H7 (cell line): ENCODE measurements around the gene PLS3. TPM values are rescaled to one million over a fixed set of nuclear protein-coding genes. Genes with fewer than 3 reads are reported as not detected.

Experiments
- DNase-seq: peaks from one replicate; pipeline ENCODE4 v3.0.0; 2012
- H3K27me3 ChIP-seq: 2 replicates; pipeline ENCODE4 v1.6.0; 2011; ENCODE audit warnings: mild to moderate bottlenecking, low read length; ENCODE audit not compliant: control insufficient read depth, insufficient read depth
- H3K36me3 ChIP-seq: replicated peaks from 2 replicates; pipeline ENCODE4 v1.5.1; 2011; ENCODE audit warnings: low read length; ENCODE audit not compliant: control insufficient read depth, insufficient read depth
- H3K4me3 ChIP-seq: 2 replicates; pipeline ENCODE4 v1.5.1; 2011; ENCODE audit warnings: low read depth, mild to moderate bottlenecking, control low read depth, low read length, moderate library complexity; ENCODE audit not compliant: insufficient read depth
- total RNA-seq: library from RNA; depleted of rRNA; stranded (reverse); fragments of >200 nt; shearing (Covaris generic); gene quantifications from 2 replicates; pipeline ENCODE4 v1.2.3, GENCODE V29; 2014

Gene PLS3
- total RNA-seq, 1 experiment from 2014 or later = 285 TPM

DNA sequence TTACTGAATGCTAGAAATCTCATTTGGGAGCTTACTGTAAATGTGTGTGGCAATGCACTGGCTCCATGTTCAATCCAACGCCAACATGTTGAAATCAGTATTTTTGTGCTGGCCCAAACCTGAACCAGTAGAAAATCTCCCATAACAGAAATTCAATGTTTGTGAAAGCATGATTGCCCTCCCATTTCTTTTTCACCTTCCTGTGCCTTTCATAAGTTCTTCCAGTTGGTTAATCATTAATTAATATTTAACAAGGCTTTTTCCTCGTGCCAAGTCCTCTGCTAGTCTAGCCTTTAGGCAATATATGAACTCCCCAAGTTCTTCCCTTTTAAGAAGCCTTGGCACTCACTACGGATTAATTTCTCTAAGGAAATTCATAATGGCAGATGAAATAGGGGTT lies 1.3 kb upstream of the PLS3 start:
- no peaks in the 10 kb centered on the region for H3K27me3 ChIP-seq
- no peak for DNase-seq
- no peak overlapping the region for H3K4me3 ChIP-seq
- H3K36me3 ChIP-seq = no peaks in the 10 kb centered on the region

DNA sequence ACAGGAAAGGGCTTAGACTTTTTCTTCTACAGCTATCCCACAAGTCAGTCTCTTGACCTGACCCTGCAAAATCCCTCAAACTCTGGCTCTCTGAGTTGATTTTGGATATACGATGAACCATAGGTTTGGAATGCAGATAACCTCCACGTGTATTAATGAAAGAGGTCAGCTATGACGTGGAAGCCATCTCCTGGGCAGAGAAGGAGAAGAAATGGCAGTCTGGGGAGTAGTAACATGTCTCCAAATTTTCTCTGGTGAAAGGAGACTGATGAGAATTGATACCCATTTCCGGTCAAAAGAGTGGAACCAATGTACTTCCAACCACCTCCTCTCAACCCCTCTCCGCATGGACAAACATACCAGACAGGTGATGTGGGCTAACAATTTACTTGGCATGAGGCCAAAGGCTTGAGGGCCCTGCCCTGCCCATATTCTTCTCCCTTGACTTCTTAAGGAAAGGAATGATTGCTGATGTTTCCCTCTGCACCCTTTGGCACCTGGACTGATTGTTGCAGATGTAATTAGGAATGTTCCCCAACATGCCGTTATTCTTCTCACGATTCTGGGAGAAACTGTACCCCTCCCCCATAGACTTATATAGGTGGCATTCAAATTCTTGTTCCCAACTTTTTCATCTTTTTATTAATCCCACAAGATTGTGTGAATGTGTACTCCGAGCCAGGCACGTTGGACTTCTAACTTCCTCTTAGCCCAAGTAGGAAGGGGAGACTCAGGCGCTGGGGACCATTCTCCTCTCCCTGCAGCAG lies 580 bp upstream of the PLS3 start:
- no peaks in the 10 kb centered on the region for H3K27me3 ChIP-seq
- H3K4me3 ChIP-seq = peak overlapping the region; percentile 90
- H3K36me3 ChIP-seq = no peaks in the 10 kb centered on the region
- DNase-seq = no peak

DNA sequence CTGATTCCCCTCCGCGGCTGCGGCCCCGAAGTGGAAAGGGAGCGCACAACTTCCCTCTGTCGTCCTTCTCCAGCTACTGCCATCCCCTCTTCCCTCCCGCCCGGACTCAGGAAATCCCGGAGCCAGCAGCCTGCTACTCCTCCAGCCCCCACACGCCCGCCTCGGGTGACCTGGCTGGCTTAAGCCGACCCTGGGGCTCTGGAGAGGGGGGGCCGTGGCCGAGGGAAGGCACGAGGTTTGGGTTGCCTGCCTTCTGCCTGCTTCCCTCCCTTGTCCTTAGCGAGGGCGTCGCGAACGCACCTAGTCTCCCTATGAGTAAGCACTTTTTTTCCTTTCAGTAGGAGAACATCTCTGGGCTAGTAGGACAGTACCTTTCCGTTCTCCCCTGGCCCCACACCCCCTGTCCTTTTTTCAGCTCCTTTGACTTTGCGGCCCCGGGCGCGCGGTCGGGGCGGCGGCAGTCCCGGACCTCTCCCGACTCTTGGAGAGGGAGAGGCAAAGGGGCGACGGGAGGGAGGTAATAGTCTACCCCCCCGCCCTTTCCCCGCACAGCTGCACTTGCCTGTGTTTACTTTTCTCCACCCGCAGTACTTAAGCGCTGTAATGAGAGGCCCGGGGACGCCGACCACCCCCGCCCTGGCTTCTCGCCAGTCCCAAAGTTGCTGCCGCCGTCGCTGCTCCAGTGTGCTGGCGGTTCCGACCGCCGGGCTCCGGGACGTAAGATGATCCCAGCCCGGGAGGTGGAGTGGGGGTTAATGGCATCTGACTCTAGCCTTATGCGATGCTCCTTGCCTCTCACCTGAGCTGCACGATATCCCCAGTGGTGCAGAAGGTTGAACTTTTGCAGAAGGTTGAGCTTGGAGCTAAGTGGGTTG lies 868 bp downstream of the PLS3 start:
- DNase-seq = peak; percentile 85
- H3K4me3 ChIP-seq = peak overlapping the region; percentile 90
- H3K27me3 ChIP-seq = no peaks in the 10 kb centered on the region
- no peaks in the 10 kb centered on the region for H3K36me3 ChIP-seq

DNA sequence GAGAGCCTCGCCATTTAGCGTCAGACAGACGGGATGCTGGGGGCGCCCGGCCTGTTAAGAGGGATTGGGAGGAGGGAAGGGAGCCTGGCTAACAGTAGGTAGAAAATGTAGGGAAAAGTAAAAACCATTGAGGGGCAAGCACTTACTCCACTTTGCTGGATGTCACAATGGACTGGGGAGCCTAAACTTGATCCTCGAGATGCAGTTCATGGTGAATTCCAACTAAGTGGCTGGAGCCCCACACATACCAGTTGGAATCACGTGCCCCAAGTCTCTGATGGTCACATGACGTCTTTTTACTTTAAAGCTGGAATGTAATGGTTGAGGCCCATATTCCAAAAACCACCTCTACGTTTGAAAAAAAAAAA lies 1.5 kb downstream of the PLS3 start:
- H3K4me3 ChIP-seq = peak overlapping the region; percentile 90
- no peaks in the 10 kb centered on the region for H3K27me3 ChIP-seq
- H3K36me3 ChIP-seq = no peaks in the 10 kb centered on the region
- no peak for DNase-seq

DNA sequence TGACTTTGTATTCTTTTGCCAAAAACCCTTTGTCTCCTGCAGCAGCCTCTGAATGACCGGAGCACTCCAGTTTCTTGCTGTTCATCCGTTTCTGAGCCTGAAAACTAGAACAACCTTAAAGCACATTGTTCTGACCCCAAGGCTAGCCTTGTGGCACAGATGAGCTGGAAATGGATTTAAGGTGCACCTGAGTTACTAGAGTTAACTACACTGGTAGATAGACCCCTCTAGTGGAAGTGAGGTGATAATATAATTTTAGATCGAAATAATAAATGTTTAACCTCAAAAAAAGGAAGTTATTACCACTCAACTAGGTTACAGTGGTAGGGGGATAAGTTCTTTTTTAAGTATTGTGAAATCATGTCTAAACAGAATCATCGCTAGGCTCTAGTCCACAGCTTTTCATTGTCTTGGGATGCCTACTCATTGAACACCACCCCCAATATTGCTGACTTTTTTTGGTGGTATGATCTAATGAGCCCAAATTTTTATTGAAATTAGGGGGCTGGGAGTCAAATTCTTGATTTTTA lies 2.7 kb downstream of the PLS3 start:
- Histone ChIP-seq H3K27me3 (no peaks in the 10 kb centered on the region), H3K4me3 (no peak overlapping the region), H3K36me3 (no peaks in the 10 kb centered on the region)
- peak; percentile 19 for DNase-seq

DNA sequence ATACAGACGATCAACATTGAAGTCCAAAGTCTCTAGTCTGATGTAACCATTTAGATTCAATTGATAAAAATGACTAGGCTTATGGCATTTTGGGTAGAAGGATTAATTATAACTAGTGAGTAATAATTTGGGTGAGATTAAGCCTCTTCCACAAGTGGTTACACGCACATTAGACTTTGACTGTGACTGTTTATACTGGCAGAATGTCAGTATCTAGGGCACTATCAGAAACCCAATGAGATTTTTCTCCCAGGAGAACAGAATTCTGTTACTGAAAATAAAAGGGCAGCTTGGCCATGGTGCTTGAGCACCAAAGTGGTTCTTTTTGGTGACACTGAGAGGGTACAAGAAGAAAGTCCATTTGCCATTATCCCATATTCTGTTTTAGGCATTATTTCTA lies 3.3 kb downstream of the PLS3 start:
- Histone ChIP-seq H3K27me3 (no peaks in the 10 kb centered on the region), H3K4me3 (no peak overlapping the region), H3K36me3 (no peaks in the 10 kb centered on the region)
- no peak for DNase-seq

DNA sequence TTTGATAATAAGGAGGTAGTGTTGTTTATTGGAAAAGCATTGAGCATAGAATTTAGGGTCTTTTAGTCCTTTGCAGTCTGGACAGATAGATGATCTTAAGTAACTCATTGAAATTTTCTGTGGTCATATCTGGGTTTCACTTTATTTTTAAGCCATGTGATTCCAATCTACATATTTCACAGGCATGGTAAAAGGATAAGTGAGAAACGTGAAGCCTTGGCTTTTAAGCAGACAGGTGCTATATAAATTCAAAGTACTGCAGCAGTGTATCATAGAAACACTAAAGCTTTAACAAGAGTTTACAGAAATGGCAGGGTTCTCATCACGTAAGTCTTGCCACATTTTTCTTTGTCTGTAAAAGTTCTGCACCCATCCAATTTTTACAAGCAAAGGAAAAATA lies 4.9 kb downstream of the PLS3 start:
- Histone ChIP-seq H3K27me3 (no peaks in the 10 kb centered on the region), H3K4me3 (no peak overlapping the region), H3K36me3 (no peaks in the 10 kb centered on the region)
- DNase-seq = no peak

DNA sequence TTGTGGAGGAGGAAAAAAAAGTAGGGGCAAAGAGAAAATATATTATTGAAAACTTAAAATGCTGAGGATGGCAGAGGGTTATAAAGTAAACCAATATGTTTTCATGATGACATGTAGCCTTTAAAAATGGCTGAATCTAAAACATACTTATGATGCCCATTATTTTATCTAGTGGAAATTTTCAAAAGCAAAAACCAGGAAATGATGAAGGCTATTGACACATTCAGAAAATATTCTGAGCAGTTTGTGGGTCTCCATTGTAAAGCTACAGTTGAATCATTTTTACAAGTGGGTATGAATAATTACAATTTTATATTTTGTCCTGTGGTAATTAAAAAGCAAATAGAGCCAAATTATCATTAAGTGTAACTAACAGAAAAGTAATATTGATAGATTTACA lies 10.7 kb downstream of the PLS3 start:
- H3K36me3 ChIP-seq = peaks cover 1% of the 10 kb centered on the region
- H3K27me3 ChIP-seq = no peaks in the 10 kb centered on the region
- no peak for DNase-seq
- no peak overlapping the region for H3K4me3 ChIP-seq

DNA sequence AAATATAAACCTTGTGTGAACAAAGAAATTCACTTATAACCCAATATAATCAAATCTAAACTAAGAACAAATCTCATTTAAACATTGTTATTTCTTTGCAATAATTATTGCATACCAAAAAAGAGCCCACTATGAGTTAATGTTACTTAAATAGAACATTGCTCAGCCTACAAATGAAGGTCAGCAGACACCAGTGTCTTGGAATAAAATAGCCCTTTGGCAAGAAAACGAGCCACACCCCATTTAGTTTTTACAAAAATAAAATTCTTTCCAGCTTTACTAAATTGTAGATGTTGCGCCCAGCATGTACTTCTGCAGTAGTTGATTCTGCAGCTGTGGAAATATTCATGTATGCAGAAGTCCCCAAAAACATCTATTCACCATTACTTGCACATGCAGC lies 12.2 kb downstream of the PLS3 start:
- DNase-seq = no peak
- no peaks in the 10 kb centered on the region for H3K27me3 ChIP-seq
- H3K36me3 ChIP-seq = peaks cover 4% of the 10 kb centered on the region
- H3K4me3 ChIP-seq = no peak overlapping the region

DNA sequence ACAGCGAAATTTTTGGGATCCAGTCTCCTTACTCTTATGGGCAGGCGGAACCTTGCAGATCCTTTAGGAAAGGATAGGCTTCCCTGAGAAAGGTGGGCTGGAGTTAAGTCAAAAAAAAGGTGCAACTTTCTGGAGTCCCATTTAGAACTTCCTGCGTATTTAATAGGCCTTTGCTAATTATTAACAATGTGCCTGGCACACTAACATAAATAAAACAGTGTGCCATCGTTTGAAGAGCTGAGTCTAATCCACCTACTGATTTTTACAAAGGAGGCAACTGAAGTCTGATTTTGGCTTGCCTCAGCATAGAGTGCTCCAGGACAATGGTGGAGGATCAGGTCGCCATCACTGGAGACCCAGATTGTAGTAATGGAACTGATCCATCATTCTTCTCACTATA lies 15.7 kb downstream of the PLS3 start:
- Histone ChIP-seq H3K4me3 (no peak overlapping the region), H3K36me3 (peaks cover 4% of the 10 kb centered on the region), H3K27me3 (no peaks in the 10 kb centered on the region)
- DNase-seq = no peak

DNA sequence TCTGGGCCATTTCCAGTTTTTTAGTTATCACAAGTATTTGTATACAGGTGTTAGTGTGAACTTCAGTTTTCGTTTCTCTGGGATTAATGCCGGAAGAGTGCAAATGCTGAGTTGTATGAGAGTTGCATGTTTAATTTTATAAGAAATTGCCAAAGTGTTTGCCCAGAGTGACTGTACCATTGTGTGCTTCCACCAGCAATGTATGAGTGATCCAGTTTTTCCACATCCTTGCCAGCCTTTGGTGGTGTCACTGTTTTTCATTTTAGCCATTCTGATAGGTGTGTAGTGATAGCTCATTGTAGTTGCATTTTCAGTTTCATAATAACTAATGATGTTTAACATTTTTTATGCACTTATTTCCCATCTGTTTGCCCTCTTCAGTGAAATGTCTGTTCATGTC lies 18.4 kb downstream of the PLS3 start:
- no peak for DNase-seq
- peaks cover 4% of the 10 kb centered on the region for H3K36me3 ChIP-seq
- H3K4me3 ChIP-seq = no peak overlapping the region
- H3K27me3 ChIP-seq = no peaks in the 10 kb centered on the region

DNA sequence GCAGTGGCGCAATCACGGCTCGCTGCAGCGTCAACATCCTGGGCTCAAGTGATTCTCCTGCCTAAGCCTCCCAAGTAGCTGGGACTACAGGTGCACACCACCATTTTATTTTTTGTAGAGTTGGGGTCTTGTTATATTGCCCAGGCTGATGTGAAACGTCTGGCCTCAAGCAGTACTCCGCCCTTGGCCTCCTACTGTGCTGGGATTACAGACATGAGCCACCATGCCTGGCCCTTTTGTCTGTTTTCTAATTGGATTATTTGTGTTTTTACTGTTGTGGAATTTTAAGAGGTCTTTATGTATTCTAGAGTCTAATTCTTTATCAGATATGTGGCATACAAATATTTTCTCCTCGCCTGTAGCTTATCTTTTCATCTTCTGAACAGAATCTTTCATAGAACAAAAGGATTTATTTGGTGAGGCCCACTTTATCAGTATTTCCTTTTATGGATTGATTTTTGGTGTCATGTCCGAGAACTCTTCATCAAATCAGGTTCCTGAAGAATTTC lies 18.9 kb downstream of the PLS3 start:
- no peak overlapping the region for H3K4me3 ChIP-seq
- DNase-seq = no peak
- H3K36me3 ChIP-seq = peaks cover 4% of the 10 kb centered on the region
- H3K27me3 ChIP-seq = no peaks in the 10 kb centered on the region

DNA sequence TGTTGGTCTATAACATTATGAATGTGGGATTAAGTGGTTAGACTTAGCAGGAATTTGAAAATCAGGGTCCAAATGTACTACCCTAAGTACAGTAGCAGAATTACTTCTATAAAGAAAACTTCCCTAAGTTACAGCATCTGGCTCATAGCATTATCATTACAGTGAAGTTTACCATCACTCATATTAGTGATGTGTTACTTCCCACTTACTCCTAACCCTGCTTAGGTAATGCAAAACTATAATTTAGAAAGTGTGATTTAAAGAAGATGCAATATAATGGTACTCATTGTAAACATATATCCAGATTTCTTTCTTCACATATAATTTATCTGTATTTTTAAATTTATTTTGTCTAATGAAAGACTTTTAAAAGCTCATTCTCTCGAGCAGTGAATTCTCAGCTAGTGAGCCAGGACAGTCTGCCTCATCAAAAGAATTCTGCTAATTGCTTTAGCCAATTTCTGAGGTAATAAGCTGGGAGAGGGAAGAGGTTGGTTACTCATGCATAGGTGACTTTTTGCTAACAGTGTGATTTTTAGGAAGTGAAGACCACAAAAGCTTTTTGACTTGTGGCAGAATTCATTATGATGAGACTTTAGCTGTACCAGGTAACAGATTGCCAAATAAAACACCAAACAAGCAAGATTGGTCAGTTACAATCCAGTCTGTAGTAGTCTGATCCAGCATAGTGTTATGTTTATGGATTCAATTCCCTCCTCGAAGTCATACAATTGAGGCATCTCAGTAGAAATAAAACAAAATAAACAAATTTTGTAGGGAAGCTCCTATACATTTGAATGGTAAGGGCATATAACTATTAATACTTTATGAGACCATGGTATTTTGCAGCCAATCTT lies 21.0 kb downstream of the PLS3 start:
- DNase-seq = no peak
- Histone ChIP-seq H3K36me3 (peaks cover 1% of the 10 kb centered on the region), H3K4me3 (no peak overlapping the region)

More for the DNA sequence above, 21.0 kb downstream of the PLS3 start:
- no peaks in the 10 kb centered on the region for H3K27me3 ChIP-seq
